ENCODE data around the gene UVSSA. TPM values are rescaled to one million over a fixed set of nuclear protein-coding genes. Genes with fewer than 3 reads are reported as not detected.
"Not testable (repeated sequence)": the region's sequence is repeated elsewhere in the genome, so short reads cannot be mapped to it uniquely, and the experiment has no call there.

Gene UVSSA
- total RNA-seq, 1 experiment from 2014 or later, result 3.2 TPM

DNA sequence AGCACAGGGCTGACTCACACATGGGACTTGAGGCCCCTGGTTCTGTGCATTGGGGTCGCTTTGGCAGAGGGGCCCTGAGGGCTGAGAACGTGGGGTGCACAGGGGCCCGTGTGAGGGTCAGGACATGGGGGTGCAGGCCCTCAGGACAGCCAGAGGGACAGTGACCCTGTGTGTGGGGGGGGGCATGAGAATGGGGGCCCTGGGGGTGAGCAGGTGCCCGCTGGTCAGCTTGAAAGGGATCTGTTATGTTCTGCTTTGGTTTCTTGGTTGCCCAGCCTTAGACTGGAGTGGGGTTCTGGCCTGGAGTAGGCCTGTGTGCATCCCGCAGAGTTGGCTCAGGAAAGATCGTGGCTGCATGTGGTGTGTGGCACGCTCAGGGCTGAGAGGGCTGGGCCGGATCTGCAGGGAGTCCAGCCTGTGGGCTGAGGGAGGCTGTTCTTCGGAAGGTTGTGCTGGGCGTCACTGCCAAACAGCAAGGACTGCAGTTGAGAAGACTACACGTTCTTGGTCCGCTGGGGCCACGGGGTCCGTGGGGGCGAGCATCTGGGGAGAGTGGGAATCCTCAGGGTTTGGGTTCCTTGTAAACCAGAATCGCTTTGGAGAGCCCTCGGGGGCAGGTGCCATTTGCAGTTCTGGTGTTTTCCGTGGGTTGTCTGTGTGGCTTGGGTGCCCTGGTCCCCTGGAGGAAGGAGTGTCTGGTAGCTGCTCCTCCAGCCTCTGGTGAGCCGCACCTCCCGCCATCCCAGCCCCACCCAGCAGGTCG lies 15.2 kb upstream of the UVSSA start:
- DNase-seq (ENCODE audit: low read depth), result no peak

DNA sequence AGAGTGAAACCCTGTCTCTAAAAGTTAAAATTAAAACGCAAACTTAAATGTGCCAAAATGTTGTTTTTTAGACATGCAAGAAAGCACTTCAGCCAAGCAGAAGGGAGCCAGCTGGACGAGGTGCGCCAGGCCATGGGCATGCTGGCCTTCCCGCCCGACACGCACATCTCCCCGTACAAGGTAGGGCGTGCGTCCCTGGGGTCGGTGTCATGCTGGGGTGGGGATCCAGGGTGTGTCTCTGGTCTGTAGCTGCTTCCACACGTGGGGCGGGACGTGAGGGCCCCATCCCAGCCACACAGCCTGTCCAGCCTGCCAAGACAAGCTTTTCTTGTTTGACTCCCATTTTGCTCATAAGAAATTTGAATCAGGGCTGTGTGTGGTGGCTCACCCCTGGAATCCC lies 14.3 kb upstream of the UVSSA start:
- DNase-seq (ENCODE audit: low read depth), result no peak

DNA sequence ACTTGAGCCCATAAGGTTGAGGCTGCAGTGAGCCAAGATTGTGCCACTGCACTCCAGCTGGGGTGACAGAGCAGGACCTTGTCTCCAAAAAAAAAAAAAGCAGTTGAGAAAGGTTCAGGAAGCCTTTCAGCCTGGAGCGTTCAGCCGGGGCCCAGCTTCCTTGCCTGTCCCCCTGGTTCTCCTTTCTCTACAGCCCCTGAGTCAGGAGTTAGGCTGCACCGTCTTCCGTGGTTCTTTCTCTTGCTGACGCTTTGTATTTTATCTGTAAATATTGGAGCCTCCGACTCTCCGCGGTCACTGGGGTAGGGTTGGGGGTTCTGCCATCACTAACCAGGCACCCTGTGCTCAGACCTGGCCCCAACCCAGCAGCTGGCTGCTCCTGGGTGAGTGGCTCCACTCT lies 13.8 kb upstream of the UVSSA start:
- no peak for DNase-seq (ENCODE audit: low read depth)

DNA sequence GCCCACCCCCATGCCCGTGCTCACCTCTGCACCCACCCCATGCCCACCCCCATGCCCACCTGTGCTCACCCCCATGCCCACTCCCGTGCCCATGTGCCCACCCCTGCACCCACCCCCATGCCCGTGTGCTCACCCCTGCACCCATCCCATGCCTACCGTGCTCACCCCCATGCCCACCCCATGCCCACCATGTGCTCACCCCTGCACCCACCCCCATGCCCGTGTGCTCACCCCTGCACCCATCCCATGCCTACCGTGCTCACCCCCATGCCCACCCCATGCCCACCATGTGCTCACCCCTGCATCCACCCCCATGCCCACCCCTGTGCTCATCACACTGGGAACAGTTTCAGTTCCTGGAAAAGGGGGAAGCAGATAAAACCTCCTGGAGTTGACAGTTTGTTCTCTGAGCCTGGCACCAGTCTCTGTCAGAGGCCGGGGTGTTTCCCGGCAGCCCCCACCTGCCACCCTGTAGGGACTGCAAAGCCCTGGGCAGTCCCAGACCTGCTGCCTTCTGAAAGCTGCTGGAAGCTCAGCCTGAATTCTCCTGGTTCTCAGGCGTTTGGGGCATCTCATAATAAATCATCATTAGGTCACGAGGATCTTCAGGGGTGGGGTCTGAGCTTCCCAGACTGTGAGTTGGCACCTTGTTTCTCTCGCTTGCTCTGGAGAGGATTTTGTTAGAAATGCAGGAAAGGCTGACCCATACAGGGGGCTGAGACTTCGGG lies 13.0 kb upstream of the UVSSA start:
- not testable (repeated sequence) for DNase-seq (ENCODE audit: low read depth)

DNA sequence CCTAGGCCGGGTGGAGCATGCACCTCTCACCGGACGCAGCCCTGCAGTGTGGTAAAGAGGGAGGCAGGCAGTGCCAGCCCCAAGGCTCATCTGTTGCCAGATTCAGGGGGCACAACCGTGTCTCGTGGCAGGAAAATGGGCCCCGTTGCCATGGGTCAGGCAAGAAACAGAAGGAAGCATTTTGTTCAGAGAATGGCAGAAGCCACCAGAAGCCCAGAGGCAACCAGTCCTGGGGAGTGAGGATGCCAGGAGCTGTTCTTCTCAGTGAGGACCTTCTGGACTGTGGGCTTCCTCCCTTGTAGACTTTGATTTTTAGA lies 12.5 kb upstream of the UVSSA start:
- no peak for DNase-seq (ENCODE audit: low read depth)

DNA sequence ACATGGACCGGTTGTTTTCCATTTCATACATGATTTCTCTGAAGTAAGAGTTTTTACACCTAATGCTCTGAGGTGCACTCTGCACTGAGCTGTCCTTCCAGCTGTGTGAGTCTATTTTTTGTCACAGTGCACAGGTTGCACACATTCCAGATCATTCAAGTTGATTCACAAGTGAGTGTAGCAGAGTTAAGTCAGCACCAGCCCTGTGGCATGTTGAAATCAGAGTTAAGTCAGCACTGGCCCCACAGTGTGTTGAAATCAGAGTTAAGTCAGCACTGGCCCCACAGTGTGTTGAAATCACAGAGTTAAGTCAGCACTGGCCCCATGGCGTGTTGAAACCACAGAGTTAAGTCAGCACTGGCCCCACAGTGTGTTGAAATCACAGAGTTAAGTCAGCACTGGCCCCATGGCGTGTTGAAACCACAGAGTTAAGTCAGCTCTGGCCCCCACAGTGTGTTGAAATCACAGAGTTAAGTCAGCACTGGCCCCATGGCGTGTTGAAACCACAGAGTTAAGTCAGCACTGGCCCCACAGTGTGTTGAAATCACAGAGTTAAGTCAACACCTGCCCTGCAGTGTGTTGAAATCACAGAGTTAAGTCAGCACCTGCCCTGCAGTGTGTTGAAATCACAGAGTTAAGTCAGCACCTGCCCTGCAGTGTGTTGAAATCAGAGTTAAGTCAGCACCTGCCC lies 11.7 kb upstream of the UVSSA start:
- DNase-seq (ENCODE audit: low read depth), result not testable (repeated sequence)

DNA sequence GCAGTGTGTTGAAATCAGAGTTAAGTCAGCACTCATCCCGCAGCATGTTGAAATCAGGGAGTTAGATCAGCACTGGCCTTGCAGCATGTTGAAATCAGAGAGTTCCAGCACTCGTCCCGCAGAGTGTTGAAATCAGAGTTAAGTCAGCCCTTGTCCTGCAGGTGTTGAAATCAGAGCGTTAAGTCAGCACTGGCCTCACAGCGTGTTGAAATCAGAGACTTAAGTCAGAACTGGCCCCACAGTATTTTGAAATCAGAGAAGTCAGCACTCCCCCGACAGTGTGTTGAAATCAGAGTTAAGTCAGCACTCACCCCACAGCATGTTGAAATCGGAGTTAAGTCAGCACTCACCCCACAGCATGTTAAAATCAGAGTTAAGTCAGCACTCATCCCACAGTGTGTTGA lies 10.9 kb upstream of the UVSSA start:
- no peak for DNase-seq (ENCODE audit: low read depth)

DNA sequence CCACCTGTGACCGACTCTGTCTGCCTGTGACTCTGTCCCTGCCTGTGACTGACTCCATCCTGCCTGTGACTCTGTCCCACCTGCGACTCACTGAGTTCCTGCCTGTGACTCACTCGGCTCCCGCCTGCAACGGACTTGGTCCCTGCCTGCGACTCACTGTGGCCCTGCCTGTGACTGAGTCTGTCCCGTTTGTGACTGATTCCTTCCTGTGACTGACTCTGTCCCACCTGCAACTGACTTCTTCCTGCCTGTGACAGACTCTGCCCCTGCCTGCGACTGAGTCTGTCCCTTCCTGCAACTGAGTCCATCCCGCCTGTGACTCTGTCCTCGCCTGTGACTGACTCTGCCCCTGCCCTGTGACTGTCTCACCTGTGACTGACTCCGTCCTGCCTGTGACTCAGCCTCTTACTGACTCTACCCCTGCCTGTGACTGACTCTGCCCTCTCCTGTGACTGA lies 9.6 kb upstream of the UVSSA start:
- DNase-seq (ENCODE audit: low read depth), result no peak

DNA sequence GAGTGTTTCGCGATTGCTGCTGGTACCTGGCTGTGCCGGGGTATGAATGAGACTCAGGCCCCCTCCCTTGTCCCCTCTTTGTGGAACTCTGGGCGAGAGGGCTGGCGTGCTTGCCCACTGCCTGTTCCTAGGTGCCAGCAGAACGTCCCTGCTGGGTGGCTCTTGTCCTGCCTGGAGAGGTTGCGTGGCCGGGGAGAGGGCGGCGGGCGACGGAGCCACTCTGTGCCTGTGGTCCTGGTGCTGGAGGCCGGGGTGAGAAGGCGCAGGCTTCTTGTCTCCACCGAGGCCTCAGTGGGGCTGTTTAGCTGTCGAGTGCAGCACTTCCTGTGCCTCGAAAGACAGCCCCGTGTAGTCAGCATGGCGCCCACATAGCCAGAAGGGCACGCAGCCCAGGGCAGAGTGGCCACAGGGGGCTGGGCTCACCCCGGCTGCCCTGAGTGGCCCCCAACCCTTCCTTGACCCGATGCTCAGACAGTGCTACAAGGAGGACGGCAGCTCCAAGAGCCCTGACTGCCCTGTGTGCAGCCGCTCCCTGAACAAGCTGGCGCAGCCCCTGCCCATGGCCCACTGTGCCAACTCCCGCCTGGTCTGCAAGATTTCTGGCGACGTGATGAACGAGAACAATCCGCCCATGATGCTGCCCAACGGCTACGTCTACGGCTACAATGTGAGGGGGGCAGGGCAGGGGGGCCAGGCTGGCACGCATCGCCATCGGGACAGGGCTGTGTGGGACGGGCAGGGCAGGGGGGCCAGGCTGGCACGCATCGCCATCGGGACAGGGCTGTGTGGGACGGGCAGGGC lies 8.9 kb upstream of the UVSSA start:
- no peak for DNase-seq (ENCODE audit: low read depth)

DNA sequence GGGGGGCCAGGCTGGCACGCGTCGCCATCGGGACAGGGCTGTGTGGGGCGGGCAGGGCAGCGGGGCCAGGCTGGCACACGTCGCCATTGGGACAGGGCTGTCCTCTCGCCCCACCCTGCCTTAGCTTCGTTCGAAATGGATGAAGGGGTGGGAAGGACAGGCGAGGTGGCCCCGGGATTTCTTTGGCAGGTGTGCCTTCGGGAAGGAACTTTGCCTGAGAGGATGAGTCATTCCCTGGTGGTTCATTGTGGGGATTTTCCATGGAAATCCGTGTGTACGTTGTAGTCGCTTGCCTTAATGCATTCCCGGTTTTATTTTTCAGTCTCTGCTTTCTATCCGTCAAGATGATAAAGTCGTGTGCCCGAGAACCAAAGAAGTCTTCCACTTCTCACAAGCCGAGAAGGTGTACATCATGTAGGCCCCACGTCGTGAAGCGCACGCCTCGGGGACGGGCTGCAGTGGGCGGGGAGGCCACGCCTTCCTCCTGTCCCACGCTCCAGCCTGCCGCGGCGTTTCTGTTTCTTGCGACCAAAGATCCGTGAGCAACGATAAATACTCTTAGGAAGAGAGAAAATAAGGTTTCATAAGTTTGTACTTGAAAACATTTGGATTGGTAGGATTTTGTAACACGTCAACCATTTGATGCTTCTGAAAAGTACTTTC lies 8.1 kb upstream of the UVSSA start:
- DNase-seq (ENCODE audit: low read depth), result no peak

DNA sequence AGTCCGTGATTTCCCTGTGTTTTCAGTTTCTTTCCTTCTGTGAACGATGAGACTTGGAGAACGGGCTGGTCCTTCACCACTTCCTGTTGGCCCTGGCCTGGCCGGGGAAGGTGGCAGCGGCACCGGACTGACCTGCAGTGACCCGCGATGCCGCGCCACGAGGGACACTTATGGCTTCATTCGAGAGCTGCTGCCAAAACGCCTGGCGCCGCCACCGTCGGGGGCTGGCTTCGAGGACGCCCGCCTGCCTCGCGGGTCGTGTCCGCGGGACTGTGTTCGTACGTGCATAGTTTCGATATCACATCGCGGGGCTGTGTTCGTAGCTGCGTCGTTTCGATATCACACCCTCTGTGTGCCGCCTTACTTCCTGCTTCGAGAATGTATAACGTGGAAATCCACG lies 7.5 kb upstream of the UVSSA start:
- no peak for DNase-seq (ENCODE audit: low read depth)

DNA sequence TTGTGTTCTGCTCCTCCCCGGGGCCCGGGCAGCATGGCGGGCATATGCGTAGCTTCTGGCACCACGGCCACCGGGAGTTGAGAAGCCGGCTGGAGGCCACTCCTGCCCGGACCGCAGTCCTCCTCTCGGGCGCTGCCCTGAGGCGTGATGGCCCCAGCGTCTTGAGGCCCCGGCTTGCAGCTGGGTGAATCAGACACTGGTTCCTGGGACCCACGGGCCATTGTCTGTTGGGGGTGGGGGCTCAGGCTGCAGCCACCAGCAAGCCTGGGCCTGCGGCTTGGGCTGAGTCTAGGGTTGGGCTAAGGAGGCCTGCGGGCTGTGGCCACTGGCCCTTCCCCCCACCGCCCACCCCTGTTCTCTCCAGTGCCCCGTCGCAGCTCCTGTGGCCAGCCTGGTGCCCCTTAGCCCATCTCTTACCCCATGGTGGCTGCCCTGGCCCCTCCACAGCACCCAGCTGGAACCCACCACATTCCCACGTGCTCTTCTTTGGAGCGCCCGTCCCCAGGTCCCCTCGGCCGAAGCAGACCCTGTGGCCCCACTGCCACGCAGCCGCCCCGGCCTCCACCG lies 6.7 kb upstream of the UVSSA start:
- no peak for DNase-seq (ENCODE audit: low read depth)

DNA sequence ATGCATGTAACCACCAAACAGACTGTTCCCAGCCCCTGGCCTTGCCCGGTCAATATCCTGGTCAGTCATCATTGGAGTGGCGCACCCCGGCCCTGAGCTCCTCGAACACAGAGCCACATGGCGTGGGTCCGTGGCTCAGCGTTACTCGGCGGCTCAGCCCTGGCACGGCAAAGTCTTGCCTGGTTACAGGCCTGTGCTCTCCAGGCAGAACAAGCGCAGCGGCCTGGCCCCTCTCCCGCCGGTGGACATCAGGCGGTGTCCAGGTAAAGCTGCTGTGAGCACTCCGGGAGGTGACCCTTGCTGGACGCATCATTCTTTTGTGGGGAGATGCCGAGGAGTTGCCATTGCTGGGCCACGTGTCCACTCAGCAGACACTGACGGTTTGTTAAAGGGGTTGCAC lies 6.1 kb upstream of the UVSSA start:
- no peak for DNase-seq (ENCODE audit: low read depth)

DNA sequence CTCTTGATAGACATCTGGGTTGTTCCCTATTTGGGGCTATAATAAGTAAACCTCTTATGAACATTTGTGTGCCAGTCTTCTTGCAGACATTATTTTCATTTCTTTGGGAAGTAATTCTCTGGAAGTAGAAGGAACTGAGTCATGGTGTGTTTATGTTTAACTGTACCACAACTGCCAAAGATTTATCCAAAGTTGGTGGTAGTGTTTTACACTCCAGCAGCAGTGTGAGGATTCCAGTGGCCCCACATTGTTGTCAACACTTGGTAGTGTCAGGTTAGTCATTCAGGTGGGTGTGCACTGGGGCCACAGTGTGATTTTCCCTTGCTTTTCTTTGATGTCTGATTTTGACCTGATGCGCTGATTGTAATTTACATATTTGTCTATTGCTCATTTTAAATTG lies 5.0 kb upstream of the UVSSA start:
- no peak for DNase-seq (ENCODE audit: low read depth)

DNA sequence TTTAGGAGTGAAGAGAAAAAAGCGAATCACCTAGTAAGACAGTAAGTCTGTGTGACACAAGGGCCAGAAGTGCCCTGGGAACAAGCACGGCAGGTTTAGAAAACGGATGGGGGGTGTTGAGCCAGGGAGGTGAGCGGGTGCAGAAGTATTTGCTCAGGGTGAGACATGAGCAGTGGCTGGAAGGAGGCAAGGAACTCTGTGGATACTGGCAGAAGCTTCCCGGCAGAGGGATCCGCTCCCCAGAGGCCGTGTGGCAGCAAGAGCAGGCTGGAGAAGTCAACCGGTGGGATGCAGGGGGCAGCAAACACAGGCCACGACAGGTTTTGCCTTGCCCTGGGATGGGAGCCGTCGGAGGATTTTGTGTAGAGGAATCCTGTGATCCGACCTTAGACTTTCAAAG lies 2.3 kb upstream of the UVSSA start:
- no peak for DNase-seq (ENCODE audit: low read depth)

DNA sequence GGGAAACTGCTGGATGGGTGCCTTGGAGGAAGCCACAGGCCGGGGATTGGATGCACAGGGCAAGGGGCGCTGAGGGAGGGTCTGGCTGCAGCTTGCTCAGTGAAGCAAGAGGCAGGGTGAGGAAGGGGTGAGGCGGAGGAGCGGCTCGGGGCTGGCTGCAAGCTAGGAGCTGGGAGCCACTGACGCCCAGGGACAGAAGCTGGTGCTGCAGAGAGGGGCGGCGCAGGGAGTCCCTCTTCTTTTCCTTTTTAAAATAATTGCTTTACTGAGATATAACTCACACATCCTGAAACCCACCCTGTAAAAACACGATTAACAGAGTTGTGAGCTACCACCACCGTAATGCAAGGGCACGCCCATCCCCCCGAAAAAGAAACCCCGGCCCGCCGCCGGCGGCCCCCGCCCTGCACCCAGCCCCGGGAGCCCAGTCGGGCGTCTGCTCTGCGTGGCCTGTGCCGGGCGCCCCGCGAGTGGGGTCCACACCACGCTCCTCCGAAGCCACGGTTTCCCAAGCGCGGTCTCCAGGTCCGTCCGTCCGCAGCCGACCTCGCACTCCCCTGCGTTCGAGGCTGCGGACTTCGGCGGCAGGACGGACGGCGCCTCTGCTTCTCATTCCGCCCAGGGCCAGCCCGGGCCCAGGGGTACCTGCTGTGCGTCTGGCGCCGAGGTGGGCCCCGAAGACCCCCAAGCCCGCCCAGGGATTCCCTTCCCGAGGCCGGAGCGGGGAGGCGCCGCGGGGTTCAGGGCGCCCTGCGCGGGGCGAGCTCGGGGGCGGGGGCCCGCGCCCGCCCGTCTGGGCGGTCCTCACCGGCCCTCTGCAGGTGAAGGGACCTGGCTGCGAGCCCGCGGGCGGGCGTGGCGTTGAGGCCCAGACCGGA lies 866 bp upstream of the UVSSA start:
- peak; percentile 59 for DNase-seq (ENCODE audit: low read depth)

DNA sequence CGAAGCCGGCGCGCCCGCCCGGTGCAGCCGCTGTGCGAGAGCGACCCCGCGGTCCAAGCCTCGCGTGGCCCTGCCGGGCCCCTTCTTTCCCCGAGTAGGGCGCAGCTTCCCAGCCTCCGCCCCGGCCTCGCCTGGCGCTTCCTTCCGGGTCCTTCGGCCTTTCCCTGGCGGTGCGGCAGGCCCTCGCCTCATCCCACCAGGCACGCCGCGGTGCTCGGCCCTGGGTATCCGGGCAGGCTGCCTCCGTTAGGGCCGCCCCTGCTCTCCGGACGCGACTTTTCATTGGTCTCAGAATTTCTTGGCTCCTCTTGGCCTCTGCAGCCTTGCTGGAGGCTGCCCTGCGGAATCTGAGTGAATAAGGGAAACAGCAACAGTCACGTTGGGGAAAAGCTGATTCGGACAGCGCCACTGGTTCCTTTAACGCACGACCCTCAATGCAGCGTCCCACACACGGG lies 429 bp downstream of the UVSSA start:
- peak; percentile 80 for DNase-seq (ENCODE audit: low read depth)

DNA sequence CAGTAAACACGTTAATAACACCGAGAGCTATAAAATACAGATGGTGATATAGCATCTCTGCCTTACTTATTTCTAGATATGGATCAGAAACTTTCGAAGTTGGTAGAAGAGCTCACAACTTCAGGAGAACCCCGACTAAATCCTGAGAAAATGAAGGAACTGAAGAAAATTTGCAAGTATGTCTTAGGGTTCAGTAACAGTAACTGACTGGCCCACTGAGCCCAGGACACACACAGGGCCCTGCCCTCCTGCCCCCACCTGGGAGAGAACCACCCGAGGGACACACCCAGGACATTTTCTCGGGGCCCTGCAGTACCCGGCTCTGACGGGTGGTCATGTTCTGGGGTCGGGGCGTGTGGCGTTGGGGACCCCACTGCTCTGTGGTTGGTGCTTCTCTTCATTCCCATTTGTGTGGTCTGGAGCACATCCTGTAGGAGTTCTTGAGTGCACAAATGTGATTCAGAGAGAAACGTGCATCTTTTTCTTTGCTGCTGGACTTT lies 1.1 kb downstream of the UVSSA start:
- no peak for DNase-seq (ENCODE audit: low read depth)

DNA sequence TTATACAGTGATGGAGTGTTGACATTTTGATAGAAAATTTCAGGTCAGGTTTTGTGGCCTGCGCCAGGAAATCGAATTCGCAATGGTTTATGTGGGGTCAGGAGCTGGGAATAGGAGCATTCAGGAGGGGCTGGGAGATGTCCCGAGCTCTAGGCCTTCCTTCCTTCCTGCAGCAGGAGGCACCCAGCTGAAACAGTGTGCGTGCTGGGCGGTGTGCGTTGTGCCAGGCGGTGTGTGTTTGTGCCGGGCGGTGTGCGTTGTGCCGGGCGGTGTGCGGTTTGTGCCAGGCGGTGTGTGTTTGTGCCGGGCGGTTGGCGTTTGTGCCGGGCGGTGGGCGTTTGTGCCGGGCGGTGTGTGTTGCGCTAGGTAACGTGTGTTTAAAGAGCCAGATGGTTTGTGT lies 1.7 kb downstream of the UVSSA start:
- DNase-seq (ENCODE audit: low read depth), result no peak
